KOPT-K1 (cell line): ENCODE measurements around the gene OPTN.

Source experiments
- H3K27ac ChIP-seq: fragments of 200-600 bp; sonication (generic); 2 replicates; pipeline ENCODE4 v1.5.1; 2016; ENCODE audit warnings: antibody characterized with exemption, mild to moderate bottlenecking, low read depth, low read length; ENCODE audit not compliant: poor library complexity, severe bottlenecking
- H3K36me3 ChIP-seq: fragments of 200-600 bp; sonication (generic); 2 replicates; pipeline ENCODE4 v1.5.1; 2017; ENCODE audit warnings: antibody characterized with exemption, mild to moderate bottlenecking, low read length, moderate library complexity; ENCODE audit not compliant: insufficient read depth
- H3K9me3 ChIP-seq: fragments of 200-600 bp; sonication (generic); 2 replicates; pipeline ENCODE4 v1.5.1; 2017; ENCODE audit warnings: antibody characterized with exemption, low read length, mild to moderate bottlenecking; ENCODE audit not compliant: insufficient read depth, poor library complexity, severe bottlenecking

Gene OPTN

GRCh38 chr10:13102002-13102794, 2.2 kb downstream of the OPTN start:
- Histone ChIP-seq H3K36me3 (no peaks in the 10 kb centered on the region), H3K9me3 (no peaks in the 10 kb centered on the region), H3K27ac (no peak overlapping the region)

GRCh38 chr10:13103554-13103953, 3.6 kb downstream of the OPTN start:
- Histone ChIP-seq H3K27ac (no peak overlapping the region), H3K36me3 (no peaks in the 10 kb centered on the region), H3K9me3 (no peaks in the 10 kb centered on the region)

GRCh38 chr10:13104697-13105096, 4.7 kb downstream of the OPTN start:
- peaks cover 6% of the 10 kb centered on the region; the same call in 1 of the 2 replicates for H3K36me3 ChIP-seq
- no peaks in the 10 kb centered on the region for H3K9me3 ChIP-seq
- no peak overlapping the region for H3K27ac ChIP-seq

GRCh38 chr10:13105184-13105583, 5.2 kb downstream of the OPTN start:
- Histone ChIP-seq H3K27ac (no peak overlapping the region), H3K9me3 (no peaks in the 10 kb centered on the region)

GRCh38 chr10:13106387-13107045, 6.6 kb downstream of the OPTN start:
- Histone ChIP-seq H3K9me3 (no peaks in the 10 kb centered on the region), H3K36me3 (peaks cover 19% of the 10 kb centered on the region)

More at GRCh38 chr10:13105184-13105583, 5.2 kb downstream of the OPTN start:
- H3K36me3 ChIP-seq: peaks cover 10% of the 10 kb centered on the region

GRCh38 chr10:13110908-13111307, 10.9 kb downstream of the OPTN start:
- no peaks in the 10 kb centered on the region for H3K9me3 ChIP-seq
- H3K36me3 ChIP-seq: peaks cover 48% of the 10 kb centered on the region
- H3K27ac ChIP-seq: no peak overlapping the region

More at GRCh38 chr10:13106387-13107045, 6.6 kb downstream of the OPTN start:
- H3K27ac ChIP-seq: no peak overlapping the region

GRCh38 chr10:13113544-13113943, 13.6 kb downstream of the OPTN start:
- no peak overlapping the region for H3K27ac ChIP-seq
- no peaks in the 10 kb centered on the region for H3K9me3 ChIP-seq
- peaks cover 70% of the 10 kb centered on the region for H3K36me3 ChIP-seq

GRCh38 chr10:13115832-13116803, 16.2 kb downstream of the OPTN start:
- Histone ChIP-seq H3K36me3 (peaks cover 63% of the 10 kb centered on the region), H3K27ac (no peak overlapping the region), H3K9me3 (no peaks in the 10 kb centered on the region)

- Histone ChIP-seq H3K27ac (no peak overlapping the region), H3K36me3 (peaks cover 69% of the 10 kb centered on the region), H3K9me3 (no peaks in the 10 kb centered on the region)
Observed at GRCh38 chr10:13117841-13118783, 18.1 kb downstream of the OPTN start.

GRCh38 chr10:13118784-13119410, 18.9 kb downstream of the OPTN start:
- no peak overlapping the region for H3K27ac ChIP-seq

GRCh38 chr10:13120786-13121499, 21.0 kb downstream of the OPTN start:
- H3K36me3 ChIP-seq: peaks cover 72% of the 10 kb centered on the region
- no peak overlapping the region for H3K27ac ChIP-seq
- H3K9me3 ChIP-seq: no peaks in the 10 kb centered on the region

More at GRCh38 chr10:13118784-13119410, 18.9 kb downstream of the OPTN start:
- peaks cover 69% of the 10 kb centered on the region for H3K36me3 ChIP-seq
- H3K9me3 ChIP-seq: no peaks in the 10 kb centered on the region

GRCh38 chr10:13121500-13121854, 21.5 kb downstream of the OPTN start:
- H3K36me3 ChIP-seq: peaks cover 68% of the 10 kb centered on the region
- no peaks in the 10 kb centered on the region for H3K9me3 ChIP-seq
- H3K27ac ChIP-seq: no peak overlapping the region

GRCh38 chr10:13136651-13137050, 36.7 kb downstream of the OPTN start:
- peaks cover 55% of the 10 kb centered on the region for H3K36me3 ChIP-seq
- H3K27ac ChIP-seq: no peak overlapping the region

More at GRCh38 chr10:13136651-13137050, 36.7 kb downstream of the OPTN start:
- H3K9me3 ChIP-seq: no peaks in the 10 kb centered on the region
